GM12874 (cell line): ENCODE results near the gene ALB.

Experiments used
- TF ChIP-seq, protein P1 (sequence below): IDR thresholded peaks from 2 replicates; pipeline ENCODE4 v1.5.1; 2011; ENCODE audit warnings: low read depth, mild to moderate bottlenecking, control low read depth, low read length, moderate library complexity; ENCODE audit not compliant: insufficient read depth

Gene ALB

DNA sequence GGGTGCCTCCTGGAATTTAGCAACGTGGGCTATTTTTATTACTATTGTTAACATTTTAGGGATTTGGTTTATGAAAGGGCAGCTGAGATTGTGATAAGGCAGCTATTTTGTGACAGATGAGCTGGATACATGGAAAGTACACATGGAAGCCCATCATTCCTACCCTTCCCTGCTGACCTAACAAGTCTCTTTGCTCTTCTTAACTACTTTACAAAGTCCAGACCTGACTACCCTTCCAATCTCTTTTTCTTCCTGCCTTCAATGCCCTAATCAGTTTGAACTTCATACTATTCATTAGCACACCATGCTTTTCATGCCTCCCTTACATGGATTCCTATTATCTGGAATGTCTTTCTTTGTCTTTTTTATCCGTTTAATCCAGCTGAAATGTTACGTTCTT is 22.6 kb downstream of the ALB start:
- TF ChIP-seq, protein P1, sequence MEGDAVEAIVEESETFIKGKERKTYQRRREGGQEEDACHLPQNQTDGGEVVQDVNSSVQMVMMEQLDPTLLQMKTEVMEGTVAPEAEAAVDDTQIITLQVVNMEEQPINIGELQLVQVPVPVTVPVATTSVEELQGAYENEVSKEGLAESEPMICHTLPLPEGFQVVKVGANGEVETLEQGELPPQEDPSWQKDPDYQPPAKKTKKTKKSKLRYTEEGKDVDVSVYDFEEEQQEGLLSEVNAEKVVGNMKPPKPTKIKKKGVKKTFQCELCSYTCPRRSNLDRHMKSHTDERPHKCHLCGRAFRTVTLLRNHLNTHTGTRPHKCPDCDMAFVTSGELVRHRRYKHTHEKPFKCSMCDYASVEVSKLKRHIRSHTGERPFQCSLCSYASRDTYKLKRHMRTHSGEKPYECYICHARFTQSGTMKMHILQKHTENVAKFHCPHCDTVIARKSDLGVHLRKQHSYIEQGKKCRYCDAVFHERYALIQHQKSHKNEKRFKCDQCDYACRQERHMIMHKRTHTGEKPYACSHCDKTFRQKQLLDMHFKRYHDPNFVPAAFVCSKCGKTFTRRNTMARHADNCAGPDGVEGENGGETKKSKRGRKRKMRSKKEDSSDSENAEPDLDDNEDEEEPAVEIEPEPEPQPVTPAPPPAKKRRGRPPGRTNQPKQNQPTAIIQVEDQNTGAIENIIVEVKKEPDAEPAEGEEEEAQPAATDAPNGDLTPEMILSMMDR, result no peak

DNA sequence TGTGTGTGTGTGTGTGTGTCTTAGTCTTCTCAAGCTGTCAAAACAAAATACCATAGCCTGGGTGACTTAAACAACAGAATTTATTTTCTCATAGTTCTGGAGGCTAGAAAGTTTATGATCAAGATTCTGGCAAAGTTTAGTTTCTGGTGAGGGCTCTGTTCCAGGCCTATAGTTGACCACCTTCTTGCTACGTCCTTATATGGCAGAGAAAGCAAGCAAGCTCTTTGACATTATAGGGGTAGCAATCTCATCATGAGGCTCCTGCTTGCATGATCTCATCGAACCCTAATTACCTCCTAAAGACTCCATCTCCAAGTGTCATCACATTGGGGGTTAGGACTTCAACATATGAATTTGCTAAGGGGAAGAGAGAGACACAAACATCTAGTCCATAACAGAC is 25.0 kb downstream of the ALB start:
- TF ChIP-seq, protein P1, result no peak

DNA sequence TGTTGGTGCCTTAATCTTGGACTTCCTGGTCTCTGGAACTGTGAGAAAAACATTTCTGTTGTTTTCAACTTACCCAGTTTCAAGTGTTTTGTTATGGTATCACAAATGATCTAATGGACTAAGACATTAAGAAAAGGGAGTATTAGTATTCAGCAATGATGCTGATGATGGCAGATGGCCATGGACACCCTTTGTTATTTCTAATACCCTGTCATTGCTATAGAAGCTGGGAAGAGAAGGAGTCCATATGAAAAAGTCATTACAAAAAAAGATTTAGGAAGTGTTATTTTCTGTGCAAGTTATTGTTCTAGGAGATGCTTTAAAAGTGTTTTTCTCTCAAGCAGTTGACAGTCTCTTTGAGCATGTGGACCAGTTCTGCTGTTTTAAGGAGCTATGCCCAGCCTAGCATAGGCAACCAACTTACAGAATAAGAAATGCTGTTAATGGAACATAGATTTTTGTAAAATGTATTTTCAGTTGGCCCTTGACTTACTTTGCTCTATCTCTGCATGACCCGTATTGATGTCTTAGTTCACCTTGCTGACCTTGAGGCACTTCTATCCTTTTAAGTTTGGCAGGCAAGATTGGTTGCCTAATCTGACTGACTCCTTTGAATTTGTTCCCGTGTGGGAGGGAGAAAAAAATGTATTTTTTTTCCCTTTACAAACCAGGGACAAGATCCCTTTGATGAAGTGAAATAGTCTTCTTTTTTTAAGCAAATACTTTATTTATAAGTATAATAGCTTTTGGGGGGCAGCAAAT is 25.9 kb downstream of the ALB start:
- TF ChIP-seq, protein P1, result no peak

DNA sequence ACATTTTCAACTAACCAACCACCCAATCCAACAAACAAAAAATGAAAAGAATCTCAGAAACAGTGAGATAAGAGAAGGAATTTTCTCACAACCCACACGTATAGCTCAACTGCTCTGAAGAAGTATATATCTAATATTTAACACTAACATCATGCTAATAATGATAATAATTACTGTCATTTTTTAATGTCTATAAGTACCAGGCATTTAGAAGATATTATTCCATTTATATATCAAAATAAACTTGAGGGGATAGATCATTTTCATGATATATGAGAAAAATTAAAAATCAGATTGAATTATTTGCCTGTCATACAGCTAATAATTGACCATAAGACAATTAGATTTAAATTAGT is 27.7 kb downstream of the ALB start:
- TF ChIP-seq, protein P1, result no peak

DNA sequence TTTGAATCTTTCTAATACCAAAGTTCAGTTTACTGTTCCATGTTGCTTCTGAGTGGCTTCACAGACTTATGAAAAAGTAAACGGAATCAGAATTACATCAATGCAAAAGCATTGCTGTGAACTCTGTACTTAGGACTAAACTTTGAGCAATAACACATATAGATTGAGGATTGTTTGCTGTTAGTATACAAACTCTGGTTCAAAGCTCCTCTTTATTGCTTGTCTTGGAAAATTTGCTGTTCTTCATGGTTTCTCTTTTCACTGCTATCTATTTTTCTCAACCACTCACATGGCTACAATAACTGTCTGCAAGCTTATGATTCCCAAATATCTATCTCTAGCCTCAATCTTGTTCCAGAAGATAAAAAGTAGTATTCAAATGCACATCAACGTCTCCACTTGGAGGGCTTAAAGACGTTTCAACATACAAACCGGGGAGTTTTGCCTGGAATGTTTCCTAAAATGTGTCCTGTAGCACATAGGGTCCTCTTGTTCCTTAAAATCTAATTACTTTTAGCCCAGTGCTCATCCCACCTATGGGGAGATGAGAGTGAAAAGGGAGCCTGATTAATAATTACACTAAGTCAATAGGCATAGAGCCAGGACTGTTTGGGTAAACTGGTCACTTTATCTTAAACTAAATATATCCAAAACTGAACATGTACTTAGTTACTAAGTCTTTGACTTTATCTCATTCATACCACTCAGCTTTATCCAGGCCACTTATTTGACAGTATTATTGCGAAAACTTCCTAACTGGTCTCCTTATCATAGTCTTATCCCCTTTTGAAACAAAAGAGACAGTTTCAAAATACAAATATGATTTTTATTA is 28.3 kb downstream of the ALB start:
- TF ChIP-seq, protein P1, result no peak

DNA sequence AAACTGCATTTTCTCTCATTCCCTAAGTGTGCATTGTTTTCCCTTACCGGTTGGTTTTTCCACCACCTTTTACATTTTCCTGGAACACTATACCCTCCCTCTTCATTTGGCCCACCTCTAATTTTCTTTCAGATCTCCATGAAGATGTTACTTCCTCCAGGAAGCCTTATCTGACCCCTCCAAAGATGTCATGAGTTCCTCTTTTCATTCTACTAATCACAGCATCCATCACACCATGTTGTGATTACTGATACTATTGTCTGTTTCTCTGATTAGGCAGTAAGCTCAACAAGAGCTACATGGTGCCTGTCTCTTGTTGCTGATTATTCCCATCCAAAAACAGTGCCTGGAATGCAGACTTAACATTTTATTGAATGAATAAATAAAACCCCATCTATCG is 29.1 kb downstream of the ALB start:
- TF ChIP-seq, protein P1, result no peak

DNA sequence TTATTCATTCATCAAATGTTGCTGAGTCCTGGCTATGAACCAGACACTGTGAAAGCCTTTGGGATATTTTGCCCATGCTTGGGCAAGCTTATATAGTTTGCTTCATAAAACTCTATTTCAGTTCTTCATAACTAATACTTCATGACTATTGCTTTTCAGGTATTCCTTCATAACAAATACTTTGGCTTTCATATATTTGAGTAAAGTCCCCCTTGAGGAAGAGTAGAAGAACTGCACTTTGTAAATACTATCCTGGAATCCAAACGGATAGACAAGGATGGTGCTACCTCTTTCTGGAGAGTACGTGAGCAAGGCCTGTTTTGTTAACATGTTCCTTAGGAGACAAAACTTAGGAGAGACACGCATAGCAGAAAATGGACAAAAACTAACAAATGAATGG is 30.2 kb downstream of the ALB start:
- TF ChIP-seq, protein P1, result peak; percentile 40; the same call in 1 of the 2 replicates
